Neuronal stem cell (in vitro differentiated cells): ENCODE results near the gene GRAMD1C.

ENCODE experiments used
- DNase-seq: peaks from one replicate; pipeline ENCODE4 v3.0.0-alpha.2; 2013; ENCODE audit warnings: low spot score
- H2AFZ ChIP-seq: one replicate; pipeline ENCODE4 v1.6.1; 2013; ENCODE audit warnings: mild to moderate bottlenecking, low read length, inconsistent platforms
- H2AK5ac ChIP-seq: 2 replicates; pipeline ENCODE4 v1.6.1; 2013; ENCODE audit warnings: low read depth, mild to moderate bottlenecking, inconsistent platforms, low read length, moderate library complexity, mixed read lengths
- H2BK120ac ChIP-seq: 2 replicates; pipeline ENCODE4 v1.6.1; 2013; ENCODE audit warnings: low read depth, mild to moderate bottlenecking, inconsistent platforms, low read length, moderate library complexity, mixed read lengths
- H2BK12ac ChIP-seq: one replicate; pipeline ENCODE4 v1.6.1; 2013; ENCODE audit warnings: low read length, inconsistent platforms
- H2BK15ac ChIP-seq: 2 replicates; pipeline ENCODE4 v1.6.1; 2013; ENCODE audit warnings: mild to moderate bottlenecking, low read length, inconsistent platforms, mixed read lengths
- H2BK5ac ChIP-seq: one replicate; pipeline ENCODE4 v1.6.1; 2013; ENCODE audit warnings: inconsistent platforms, mild to moderate bottlenecking, low read length, moderate library complexity
- H3K14ac ChIP-seq: one replicate; pipeline ENCODE4 v1.6.1; 2013; ENCODE audit warnings: low read length, inconsistent platforms
- H3K18ac ChIP-seq: 2 replicates; pipeline ENCODE4 v1.6.1; 2013; ENCODE audit warnings: low read length, inconsistent platforms
- H3K23ac ChIP-seq: 2 replicates; pipeline ENCODE4 v1.6.1; 2013; ENCODE audit warnings: low read depth, mild to moderate bottlenecking, mixed read lengths, low read length, inconsistent platforms; ENCODE audit not compliant: poor library complexity
- H3K27ac ChIP-seq: replicated peaks from 3 replicates; pipeline ENCODE4 v1.5.1; 2013; ENCODE audit warnings: low read length, inconsistent platforms
- H3K27me3 ChIP-seq, 3 experiments: 2 replicates each; pipeline ENCODE4 v1.6.1; 2013; ENCODE audit warnings: low read length in 3 of 3, mild to moderate bottlenecking in 2 of 3, inconsistent platforms in 1 of 3, low read depth in 1 of 3, mixed read lengths in 1 of 3, moderate library complexity in 1 of 3; ENCODE audit not compliant: control insufficient read depth in 3 of 3, insufficient read depth in 3 of 3
- H3K36me3 ChIP-seq, 2 donors: replicated peaks in 1 of 2; 2 replicates each; pipeline ENCODE4 v1.6.1; 2013; ENCODE audit warnings: low read length in 2 of 2; ENCODE audit not compliant: control insufficient read depth in 2 of 2, insufficient read depth in 2 of 2
- H3K4ac ChIP-seq: 2 replicates; pipeline ENCODE4 v1.6.1; 2013; ENCODE audit warnings: inconsistent platforms, mild to moderate bottlenecking, low read length, moderate library complexity
- H3K4me1 ChIP-seq, 2 donors: 1 replicate in 1 of 2; 2 replicates in 1 of 2; pipeline ENCODE4 v1.6.1; 2013; ENCODE audit warnings: low read length in 2 of 2, low read depth in 1 of 2; ENCODE audit not compliant: control insufficient read depth in 2 of 2, insufficient read depth in 1 of 2
- H3K4me2 ChIP-seq: one replicate; pipeline ENCODE4 v1.6.1; 2013; ENCODE audit warnings: mild to moderate bottlenecking, low read length, inconsistent platforms; ENCODE audit not compliant: insufficient read depth, poor library complexity, severe bottlenecking
- H3K4me3 ChIP-seq, 2 donors: 2 replicates each; pipeline ENCODE4 v1.5.1; 2013; ENCODE audit warnings: low read length in 2 of 2, mild to moderate bottlenecking in 2 of 2, inconsistent platforms in 1 of 2, moderate library complexity in 1 of 2
- H3K79me1 ChIP-seq: one replicate; pipeline ENCODE4 v1.6.1; 2013; ENCODE audit warnings: low read depth, mild to moderate bottlenecking, inconsistent platforms, low read length, moderate library complexity
- H3K9ac ChIP-seq: one replicate; pipeline ENCODE4 v1.6.1; 2013; ENCODE audit warnings: mild to moderate bottlenecking, low read depth, low read length, inconsistent platforms; ENCODE audit not compliant: poor library complexity
- H3K9me3 ChIP-seq, 2 donors: replicated peaks in 1 of 2; 2 replicates each; pipeline versions ENCODE3 to v1.6.1; 2013; ENCODE audit warnings: low read length in 2 of 2, mild to moderate bottlenecking in 2 of 2, inconsistent platforms in 1 of 2, low read depth in 1 of 2, mixed read lengths in 1 of 2, moderate library complexity in 1 of 2; ENCODE audit not compliant: control insufficient read depth in 2 of 2, insufficient read depth in 1 of 2
- H4K8ac ChIP-seq: one replicate; pipeline ENCODE4 v1.6.1; 2013; ENCODE audit warnings: low read depth, mild to moderate bottlenecking, inconsistent platforms, low read length, moderate library complexity
- H4K91ac ChIP-seq: one replicate; pipeline ENCODE4 v1.6.1; 2013; ENCODE audit warnings: low read length, low read depth, mild to moderate bottlenecking, inconsistent platforms; ENCODE audit not compliant: poor library complexity
- WGBS, 2 donors: extraction: QIAGEN DNeasy Blood & Tissue Kit; methylation state at CpG; one replicate each; pipeline ENCODE4 v1.1.7; 2013; ENCODE audit warnings: missing lambda C conversion rate in 2 of 2, mixed read lengths in 1 of 2; ENCODE audit not compliant: insufficient read length in 2 of 2, insufficient replicate concordance in 1 of 2; ENCODE audit errors: extremely low coverage in 2 of 2; 5-methylcytosine and 5-hydroxymethylcytosine counted together

The GRAMD1C gene

DNA sequence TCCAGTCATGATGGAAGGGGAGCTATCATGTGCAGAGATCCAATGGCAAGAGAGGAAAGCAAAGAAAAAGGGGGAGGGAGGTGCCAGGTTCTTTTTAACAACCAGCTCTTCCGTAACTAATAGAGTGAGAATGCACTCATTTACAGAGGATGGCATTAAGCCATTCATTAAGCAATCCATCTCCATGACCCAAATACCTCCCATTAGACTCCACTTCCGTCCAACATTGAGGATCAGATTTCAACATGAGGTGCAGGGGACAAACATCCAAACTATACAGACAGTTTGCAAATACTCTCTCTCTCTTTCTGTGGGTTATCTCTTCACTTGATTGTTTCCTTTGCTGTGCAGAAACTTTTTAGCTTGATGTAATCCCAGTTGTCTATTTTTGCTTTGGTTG is 130.4 kb downstream of the GRAMD1C start:
- H3K4me3 ChIP-seq: no peak overlapping the region
- DNase-seq: no peak
- no peaks in the 10 kb centered on the region for H3K4me1 ChIP-seq
- no peak overlapping the region for H2BK5ac ChIP-seq
- no peak overlapping the region for H3K9ac ChIP-seq
- WGBS, 2 donors: no CpG with 5 or more reads among the region's 2 CpGs
- no peak overlapping the region for H4K91ac ChIP-seq
- no peak overlapping the region for H3K14ac ChIP-seq
- no peaks in the 10 kb centered on the region for H3K36me3 ChIP-seq
- no peak overlapping the region for H3K18ac ChIP-seq
- no peak overlapping the region for H4K8ac ChIP-seq
- no peak overlapping the region for H2BK12ac ChIP-seq
- no peak overlapping the region for H3K4ac ChIP-seq
- H2AFZ ChIP-seq: no peak overlapping the region
- no peak overlapping the region for H2BK120ac ChIP-seq
- H2AK5ac ChIP-seq: no peak overlapping the region
- H3K79me1 ChIP-seq: no peaks in the 10 kb centered on the region
- no peak overlapping the region for H3K23ac ChIP-seq
- H2BK15ac ChIP-seq: no peak overlapping the region
- H3K4me2 ChIP-seq: no peak overlapping the region
- no peak overlapping the region for H3K27ac ChIP-seq
- H3K9me3 ChIP-seq: peaks cover 0 to 8% of the 10 kb centered on the region in 2 donors
- no peaks in the 10 kb centered on the region for H3K27me3 ChIP-seq

- WGBS, 2 donors: no CpG with 5 or more reads among the region's 4 CpGs
- Histone ChIP-seq H3K9ac (no peak overlapping the region), H4K91ac (no peak overlapping the region)
Observed at GRCh38 chr3:113977822-113978221, 139.2 kb downstream of the GRAMD1C start.

DNA sequence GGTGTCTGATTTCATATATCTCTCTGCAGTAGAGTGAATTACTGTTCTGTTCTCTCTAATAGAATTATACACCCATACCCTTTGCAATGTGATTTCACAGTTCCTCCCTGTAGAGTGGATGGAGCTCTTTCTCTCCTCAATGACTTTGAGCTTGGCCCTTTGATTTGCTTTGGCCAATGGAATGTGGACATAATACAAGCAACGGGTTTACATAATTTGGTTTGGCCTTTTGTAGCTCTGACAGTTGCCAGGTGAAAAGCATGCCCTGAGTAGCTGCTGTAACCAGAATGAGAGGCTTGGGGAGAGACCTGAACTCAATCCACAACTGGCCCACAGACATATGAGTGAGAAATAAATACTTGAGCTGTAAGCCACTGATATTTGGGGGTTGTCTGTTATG is 141.3 kb downstream of the GRAMD1C start:
- Histone ChIP-seq H2BK12ac (no peak overlapping the region), H2BK5ac (no peak overlapping the region), H3K4ac (no peak overlapping the region), H2AK5ac (no peak overlapping the region), H3K36me3 (peaks cover 0 to 3% of the 10 kb centered on the region in 2 donors), H3K18ac (no peak overlapping the region), H2AFZ (no peak overlapping the region), H3K4me1 (peaks cover 2 to 4% of the 10 kb centered on the region in 2 donors), H3K4me3 (no peak overlapping the region), H3K27me3 (no peaks in the 10 kb centered on the region), H4K91ac (no peak overlapping the region), H3K27ac (no peak overlapping the region), H3K79me1 (no peaks in the 10 kb centered on the region), H3K9ac (no peak overlapping the region), H3K4me2 (no peak overlapping the region), H4K8ac (no peak overlapping the region), H3K23ac (no peak overlapping the region), H3K14ac (no peak overlapping the region), H2BK15ac (no peak overlapping the region), H2BK120ac (no peak overlapping the region), H3K9me3 (no peaks in the 10 kb centered on the region)
- WGBS, 2 donors: no CpG with 5 or more reads among the region's 1 CpG
- no peak for DNase-seq

More at GRCh38 chr3:113977822-113978221, 139.2 kb downstream of the GRAMD1C start:
- Histone ChIP-seq H3K4ac (no peak overlapping the region), H2BK15ac (no peak overlapping the region), H2AFZ (no peak overlapping the region), H3K4me3 (no peak overlapping the region), H4K8ac (no peak overlapping the region), H2AK5ac (no peak overlapping the region), H3K23ac (no peak overlapping the region), H3K36me3 (peaks cover 0 to 2% of the 10 kb centered on the region in 2 donors), H2BK5ac (no peak overlapping the region), H3K79me1 (no peaks in the 10 kb centered on the region), H3K27ac (no peak overlapping the region), H3K14ac (no peak overlapping the region), H3K9me3 (peaks cover 0 to 13% of the 10 kb centered on the region in 2 donors), H3K4me1 (peaks cover 2 to 4% of the 10 kb centered on the region in 2 donors), H2BK12ac (no peak overlapping the region), H2BK120ac (no peak overlapping the region), H3K27me3 (no peaks in the 10 kb centered on the region), H3K18ac (no peak overlapping the region), H3K4me2 (no peak overlapping the region)
- DNase-seq: no peak

DNA sequence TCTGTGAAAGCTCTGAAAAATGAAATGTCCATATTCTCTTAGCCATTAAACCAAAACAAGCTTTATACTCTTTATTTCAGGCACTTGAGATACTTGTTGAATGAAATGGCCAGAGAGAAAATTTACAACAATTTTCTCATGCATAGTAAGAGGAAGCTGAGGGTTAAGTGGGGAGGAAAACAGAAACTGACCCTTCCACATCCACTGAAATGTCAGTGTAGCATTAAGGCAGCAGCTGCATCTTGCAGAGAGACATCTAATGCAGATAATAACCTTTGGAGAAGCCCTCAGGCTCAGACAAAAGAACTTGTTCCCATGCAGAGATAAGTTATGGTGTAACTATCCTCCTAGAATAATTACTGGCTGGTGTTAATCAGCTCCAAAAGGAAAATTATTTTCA is 143.2 kb downstream of the GRAMD1C start:
- Histone ChIP-seq H2BK5ac (no peak overlapping the region), H3K9me3 (peaks cover 0 to 8% of the 10 kb centered on the region in 2 donors), H3K18ac (no peak overlapping the region), H3K14ac (no peak overlapping the region), H3K36me3 (peaks cover 0 to 5% of the 10 kb centered on the region in 2 donors), H3K23ac (no peak overlapping the region), H2AK5ac (no peak overlapping the region), H2BK120ac (no peak overlapping the region), H2BK15ac (no peak overlapping the region), H3K4me1 (peaks cover 4 to 8% of the 10 kb centered on the region in 2 donors), H3K4ac (no peak overlapping the region), H3K9ac (no peak overlapping the region), H3K27me3 (no peaks in the 10 kb centered on the region), H3K4me3 (no peak overlapping the region), H3K4me2 (no peak overlapping the region), H2BK12ac (no peak overlapping the region), H4K91ac (no peak overlapping the region), H2AFZ (no peak overlapping the region), H3K27ac (no peak overlapping the region), H4K8ac (no peak overlapping the region), H3K79me1 (no peaks in the 10 kb centered on the region)
- no peak for DNase-seq
